IPS DF 6.9 (cell line): ENCODE measurements around the gene ZNF827.

Experiments
- DNase-seq: peaks from one replicate; pipeline ENCODE4 v3.0.0-alpha.2; 2013; ENCODE audit warnings: low read depth, low spot score
- H3K27ac ChIP-seq: one replicate; pipeline ENCODE4 v1.5.1; 2013; ENCODE audit warnings: low read length, control low read depth
- H3K27me3 ChIP-seq: 2 replicates; pipeline ENCODE4 v1.6.1; 2013; ENCODE audit warnings: mild to moderate bottlenecking, low read length; ENCODE audit not compliant: control insufficient read depth, insufficient read depth
- H3K36me3 ChIP-seq: 2 replicates; pipeline ENCODE4 v1.6.1; 2013; ENCODE audit warnings: low read length; ENCODE audit not compliant: control insufficient read depth, insufficient read depth
- H3K4me1 ChIP-seq: 2 replicates; pipeline ENCODE4 v1.6.1; 2013; ENCODE audit warnings: low read length; ENCODE audit not compliant: control insufficient read depth, insufficient read depth
- H3K4me3 ChIP-seq: 2 replicates; pipeline ENCODE4 v1.5.1; 2013; ENCODE audit warnings: mild to moderate bottlenecking, low read length
- H3K9me3 ChIP-seq: 2 replicates; pipeline ENCODE4 v1.6.1; 2013; ENCODE audit warnings: low read length, inconsistent platforms; ENCODE audit not compliant: control insufficient read depth, insufficient read depth
- WGBS: extraction: QIAGEN DNeasy Blood & Tissue Kit; methylation state at CpG from one replicate; pipeline ENCODE4 v1.1.7; 2013; ENCODE audit warnings: mixed read lengths, missing lambda C conversion rate; ENCODE audit not compliant: insufficient read length, insufficient coverage; 5-methylcytosine and 5-hydroxymethylcytosine counted together

The ZNF827 gene

GRCh38 chr4:145890689-145891088 lies 47.9 kb downstream of the ZNF827 start:
- no CpG with 5 or more reads among the region's 3 CpGs for WGBS
- no peak for DNase-seq
- H3K27me3 ChIP-seq, result no peaks in the 10 kb centered on the region
- H3K4me3 ChIP-seq, result no peak overlapping the region
- peaks cover 3% of the 10 kb centered on the region; the same call in 1 of the 2 replicates for H3K36me3 ChIP-seq
- peaks cover 10% of the 10 kb centered on the region for H3K4me1 ChIP-seq
- H3K27ac ChIP-seq, result no peak overlapping the region
- no peaks in the 10 kb centered on the region for H3K9me3 ChIP-seq

GRCh38 chr4:145888393-145888792 lies 50.2 kb downstream of the ZNF827 start:
- Histone ChIP-seq H3K27ac (no peak overlapping the region), H3K27me3 (no peaks in the 10 kb centered on the region), H3K9me3 (no peaks in the 10 kb centered on the region), H3K4me1 (peaks cover 12% of the 10 kb centered on the region), H3K36me3 (peaks cover 4% of the 10 kb centered on the region; the same call in 1 of the 2 replicates), H3K4me3 (no peak overlapping the region)
- no CpG with 5 or more reads among the region's 2 CpGs for WGBS
- no peak for DNase-seq

GRCh38 chr4:145887241-145887991 lies 51.2 kb downstream of the ZNF827 start:
- H3K27ac ChIP-seq, result peak overlapping the region; percentile 95
- peaks cover 4% of the 10 kb centered on the region; the same call in 1 of the 2 replicates for H3K36me3 ChIP-seq
- WGBS, result no CpG with 5 or more reads among the region's 11 CpGs
- H3K27me3 ChIP-seq, result no peaks in the 10 kb centered on the region
- H3K9me3 ChIP-seq, result no peaks in the 10 kb centered on the region
- peak; percentile 43 for DNase-seq
- peaks cover 13% of the 10 kb centered on the region for H3K4me1 ChIP-seq
- no peak overlapping the region for H3K4me3 ChIP-seq

GRCh38 chr4:145886871-145887240 lies 51.8 kb downstream of the ZNF827 start:
- no peak for DNase-seq
- H3K36me3 ChIP-seq, result peaks cover 4% of the 10 kb centered on the region; the same call in 1 of the 2 replicates
- no peaks in the 10 kb centered on the region for H3K27me3 ChIP-seq
- H3K27ac ChIP-seq, result no peak overlapping the region
- H3K4me1 ChIP-seq, result peaks cover 12% of the 10 kb centered on the region
- no peak overlapping the region for H3K4me3 ChIP-seq
- H3K9me3 ChIP-seq, result no peaks in the 10 kb centered on the region

GRCh38 chr4:145885666-145886065 lies 53.0 kb downstream of the ZNF827 start:
- H3K27ac ChIP-seq, result no peak overlapping the region
- H3K9me3 ChIP-seq, result no peaks in the 10 kb centered on the region
- H3K4me3 ChIP-seq, result no peak overlapping the region
- H3K36me3 ChIP-seq, result peaks cover 4% of the 10 kb centered on the region; the same call in 1 of the 2 replicates
- WGBS, result no CpG with 5 or more reads among the region's 9 CpGs
- no peaks in the 10 kb centered on the region for H3K27me3 ChIP-seq
- no peak for DNase-seq
- H3K4me1 ChIP-seq, result peaks cover 12% of the 10 kb centered on the region

GRCh38 chr4:145884775-145885174 lies 53.8 kb downstream of the ZNF827 start:
- peaks cover 4% of the 10 kb centered on the region; the same call in 1 of the 2 replicates for H3K36me3 ChIP-seq
- H3K27me3 ChIP-seq, result no peaks in the 10 kb centered on the region
- H3K4me1 ChIP-seq, result peaks cover 12% of the 10 kb centered on the region
- no peaks in the 10 kb centered on the region for H3K9me3 ChIP-seq
- DNase-seq, result no peak
- WGBS, result no CpG with 5 or more reads among the region's 1 CpG
- H3K4me3 ChIP-seq, result no peak overlapping the region
- H3K27ac ChIP-seq, result no peak overlapping the region

- Histone ChIP-seq H3K27me3 (no peaks in the 10 kb centered on the region), H3K36me3 (peaks cover 7% of the 10 kb centered on the region; the same call in 1 of the 2 replicates), H3K9me3 (no peaks in the 10 kb centered on the region), H3K4me3 (no peak overlapping the region), H3K27ac (no peak overlapping the region), H3K4me1 (peaks cover 11% of the 10 kb centered on the region)
- WGBS, result no CpG with 5 or more reads among the region's 4 CpGs
- no peak for DNase-seq
Observed at GRCh38 chr4:145883101-145883694, 55.4 kb downstream of the ZNF827 start.

GRCh38 chr4:145882604-145883003 lies 56.0 kb downstream of the ZNF827 start:
- H3K27me3 ChIP-seq, result no peaks in the 10 kb centered on the region
- H3K4me1 ChIP-seq, result peaks cover 9% of the 10 kb centered on the region
- DNase-seq, result no peak
- WGBS, result no CpG with 5 or more reads among the region's 7 CpGs
- H3K27ac ChIP-seq, result no peak overlapping the region
- peaks cover 7% of the 10 kb centered on the region; the same call in 1 of the 2 replicates for H3K36me3 ChIP-seq
- no peaks in the 10 kb centered on the region for H3K9me3 ChIP-seq
- H3K4me3 ChIP-seq, result no peak overlapping the region

GRCh38 chr4:145881989-145882388 lies 56.6 kb downstream of the ZNF827 start:
- no peaks in the 10 kb centered on the region for H3K27me3 ChIP-seq
- no peak overlapping the region for H3K27ac ChIP-seq
- WGBS, result no CpG with 5 or more reads among the region's 8 CpGs
- no peak overlapping the region for H3K4me3 ChIP-seq
- H3K4me1 ChIP-seq, result peaks cover 7% of the 10 kb centered on the region; the same call in 1 of the 2 replicates
- H3K9me3 ChIP-seq, result no peaks in the 10 kb centered on the region
- DNase-seq, result no peak
- peaks cover 7% of the 10 kb centered on the region; the same call in 1 of the 2 replicates for H3K36me3 ChIP-seq

GRCh38 chr4:145881576-145881975 lies 57.0 kb downstream of the ZNF827 start:
- H3K36me3 ChIP-seq, result peaks cover 7% of the 10 kb centered on the region; the same call in 1 of the 2 replicates
- DNase-seq, result no peak
- no peak overlapping the region for H3K4me3 ChIP-seq
- H3K9me3 ChIP-seq, result no peaks in the 10 kb centered on the region
- no CpG with 5 or more reads among the region's 4 CpGs for WGBS
- no peaks in the 10 kb centered on the region for H3K27me3 ChIP-seq
- no peak overlapping the region for H3K27ac ChIP-seq
- 0 out of 2 replicates have a peak, but pooled peaks cover 4% of the 10 kb centered on the region for H3K4me1 ChIP-seq
